GM19023 (cell line): ENCODE results near the gene VMAC.
"Not testable (repeated sequence)": the region's sequence is repeated elsewhere in the genome, so short reads cannot be mapped to it uniquely, and the experiment has no call there.

Experiments
- ATAC-seq: cut with Tn5 transposase; IDR thresholded peaks from one replicate; pipeline ENCODE4 v1.9.1; 2021; ENCODE audit warnings: mild to moderate bottlenecking, moderate library complexity; ENCODE audit not compliant: unreplicated experiment

The VMAC gene

DNA sequence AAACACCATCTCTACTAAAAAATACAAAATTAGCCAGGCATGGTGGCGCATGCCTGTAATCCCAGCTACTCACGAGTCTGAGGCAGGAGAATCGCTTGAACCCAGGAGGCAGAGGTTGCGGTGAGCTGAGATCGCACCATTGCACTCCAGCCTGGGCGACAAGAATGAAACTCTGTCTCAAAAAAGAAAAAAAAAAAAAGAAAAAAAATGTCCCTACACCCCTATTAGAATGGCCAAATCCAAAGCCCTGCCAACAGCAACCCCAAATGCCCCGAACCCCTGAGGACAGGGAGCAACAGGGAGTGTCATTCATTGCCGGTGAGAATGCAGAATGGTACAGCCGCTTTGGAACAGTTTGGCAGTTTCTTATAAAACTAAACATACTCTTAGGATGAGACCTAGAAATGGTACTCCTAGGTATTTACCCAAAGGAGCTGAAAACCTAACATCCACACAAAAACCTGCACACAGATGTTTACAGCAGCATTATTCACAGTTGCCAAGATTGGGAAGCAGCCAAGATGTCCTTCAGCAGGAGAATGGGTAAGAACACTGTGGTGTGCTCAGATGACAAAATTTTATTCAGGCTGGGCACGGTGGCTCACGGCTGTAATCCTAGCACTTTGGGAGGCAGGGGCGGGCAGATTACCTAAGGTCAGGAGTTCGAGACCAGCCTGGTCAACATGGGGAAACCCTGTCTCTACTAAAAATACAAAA, 21.4 kb upstream of the VMAC start:
- ATAC-seq = not testable (repeated sequence)

DNA sequence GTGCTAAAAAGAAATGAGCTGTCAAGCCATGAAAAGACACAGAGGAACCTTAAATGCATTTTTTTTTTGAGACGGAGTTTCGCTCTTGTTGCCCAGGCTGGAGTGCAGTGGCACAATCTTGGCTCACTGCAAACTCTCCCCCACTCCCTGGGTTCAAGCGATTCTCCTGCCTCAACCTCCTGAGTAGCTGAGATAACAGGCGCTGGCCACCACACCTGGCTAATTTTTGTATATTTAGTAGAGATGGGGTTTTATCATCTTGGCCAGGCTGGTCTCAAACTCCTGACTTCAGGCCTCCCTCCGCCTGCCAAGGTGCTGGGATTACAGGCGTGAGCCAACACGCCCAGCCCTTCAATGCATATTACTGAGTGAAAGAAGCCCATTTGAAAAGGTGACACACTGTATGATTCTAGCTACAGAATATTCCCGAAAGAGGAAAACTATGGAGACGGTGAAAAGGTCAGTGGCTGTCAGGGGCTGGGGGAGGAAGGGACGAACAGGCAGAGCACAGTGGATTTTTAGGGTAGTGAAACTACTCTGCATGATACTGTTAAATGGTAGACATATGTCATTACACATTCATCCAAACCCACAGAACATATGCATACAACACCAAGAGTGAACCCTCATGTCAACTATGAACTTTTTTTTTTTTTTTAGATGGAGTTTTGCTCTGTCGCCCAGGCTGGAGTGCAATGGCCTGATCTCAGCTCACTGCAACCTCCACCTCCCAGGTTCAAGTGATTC, 20.4 kb upstream of the VMAC start:
- not testable (repeated sequence) for ATAC-seq

DNA sequence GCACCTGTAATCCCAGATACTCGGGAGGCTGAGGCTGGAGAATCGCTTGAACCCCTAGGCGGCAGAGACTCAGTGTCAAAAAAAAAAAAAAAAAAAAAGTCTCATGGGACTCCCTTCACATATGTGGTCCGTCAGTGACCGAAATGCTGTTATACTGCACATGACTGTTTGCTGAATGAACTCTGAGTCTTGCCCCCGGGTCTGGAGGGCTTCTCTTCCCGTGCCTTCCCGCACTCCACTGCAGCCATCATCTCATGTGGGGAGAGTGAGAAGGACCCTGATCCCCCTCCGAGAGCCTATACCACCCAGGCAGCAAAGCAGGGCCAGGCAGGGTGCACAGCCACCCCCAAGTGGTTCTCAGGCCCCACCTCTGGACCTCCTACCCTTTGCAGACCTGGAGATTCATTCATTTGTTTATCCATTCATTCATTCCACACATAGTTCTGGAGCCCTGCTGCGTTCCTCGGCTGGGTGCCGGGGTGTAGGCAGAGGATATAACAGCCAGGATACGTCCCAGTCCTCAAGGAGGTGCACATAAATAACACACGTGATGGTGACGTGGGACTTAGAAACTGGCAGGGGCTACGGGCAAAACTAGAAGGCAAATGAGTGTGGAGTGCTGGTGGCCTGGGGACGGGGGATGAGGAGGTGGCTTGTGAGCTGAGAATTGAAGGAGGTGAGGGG, 15.2 kb upstream of the VMAC start:
- no peak for ATAC-seq

DNA sequence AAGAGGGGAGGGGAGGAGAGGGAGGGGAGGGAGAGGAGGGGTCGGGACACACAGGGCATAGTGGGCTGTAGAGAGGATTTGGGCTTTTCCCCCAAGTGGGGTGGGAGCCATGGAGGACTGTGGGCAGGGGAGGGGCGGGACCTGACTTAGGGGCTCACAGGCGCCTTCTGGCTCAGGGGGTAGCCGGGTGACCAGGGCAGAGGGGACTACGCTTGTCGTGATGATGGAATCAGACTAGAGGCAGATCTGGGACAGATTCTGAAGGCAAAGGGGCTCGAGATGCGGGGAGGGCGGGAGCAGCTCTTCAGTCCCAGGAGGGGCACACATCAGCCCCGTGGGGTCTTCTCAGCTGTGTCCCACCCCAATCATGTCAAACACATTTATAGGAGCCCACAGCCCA, 14.6 kb upstream of the VMAC start:
- ATAC-seq = no peak

DNA sequence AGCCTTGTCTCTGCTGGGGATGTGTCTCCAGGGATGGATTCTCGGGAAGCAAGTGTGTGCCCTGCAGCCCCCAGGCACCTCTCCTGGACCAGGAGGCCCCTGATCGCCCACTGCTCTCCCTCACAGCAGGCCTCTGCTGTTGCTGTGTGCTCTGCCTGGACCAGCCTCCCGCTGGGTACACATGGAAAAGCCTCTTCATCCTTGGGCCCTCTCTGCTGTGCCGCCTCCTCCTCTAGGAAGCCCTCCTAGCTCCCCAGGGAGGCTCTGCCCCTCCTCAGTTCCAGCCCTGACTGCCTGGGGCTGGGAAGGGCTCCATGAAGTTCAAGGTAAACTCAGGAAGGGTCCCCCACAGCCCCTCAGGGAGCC, 13.1 kb upstream of the VMAC start:
- no peak for ATAC-seq

DNA sequence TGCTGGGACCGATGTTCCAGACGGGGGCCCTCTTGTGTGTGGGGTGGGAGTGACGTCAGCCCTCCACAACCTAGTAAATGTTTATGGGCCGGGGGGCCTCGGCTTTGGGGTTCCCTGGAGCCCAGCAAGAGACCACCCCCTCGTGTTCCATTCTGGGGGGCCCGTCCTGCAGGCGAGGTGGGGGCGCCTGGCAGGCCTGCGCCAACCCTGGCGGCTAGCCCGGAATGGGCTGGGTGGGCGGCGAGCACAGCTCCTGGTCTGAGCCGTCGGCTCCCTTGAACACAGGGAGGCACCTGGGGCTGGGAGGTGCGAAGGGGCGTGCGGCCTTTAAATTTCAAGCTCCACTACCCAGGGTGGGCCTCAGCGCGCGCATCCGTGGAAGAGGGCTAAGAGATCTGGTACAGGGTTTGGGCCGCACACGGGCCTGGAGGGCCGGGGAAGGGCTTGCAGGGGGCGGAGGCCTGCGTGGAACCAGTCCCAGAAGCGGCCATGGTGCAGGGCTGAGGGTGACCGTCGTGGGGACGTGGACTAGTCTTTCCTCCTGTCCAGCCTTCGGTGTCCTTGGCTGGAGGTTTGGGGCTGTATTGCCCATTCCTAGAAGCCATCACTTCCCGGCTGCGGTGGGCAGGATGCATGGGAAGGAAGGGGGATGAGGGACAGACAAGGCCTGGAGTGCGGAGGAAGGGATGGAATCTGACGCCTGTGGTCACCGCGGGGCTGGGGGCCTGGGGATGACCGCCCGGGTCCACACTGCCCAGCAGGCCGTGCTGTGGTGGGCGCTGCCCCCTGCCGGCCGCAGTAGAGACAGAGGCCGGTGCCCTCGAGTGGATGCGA, 12.5 kb upstream of the VMAC start:
- ATAC-seq = no peak

DNA sequence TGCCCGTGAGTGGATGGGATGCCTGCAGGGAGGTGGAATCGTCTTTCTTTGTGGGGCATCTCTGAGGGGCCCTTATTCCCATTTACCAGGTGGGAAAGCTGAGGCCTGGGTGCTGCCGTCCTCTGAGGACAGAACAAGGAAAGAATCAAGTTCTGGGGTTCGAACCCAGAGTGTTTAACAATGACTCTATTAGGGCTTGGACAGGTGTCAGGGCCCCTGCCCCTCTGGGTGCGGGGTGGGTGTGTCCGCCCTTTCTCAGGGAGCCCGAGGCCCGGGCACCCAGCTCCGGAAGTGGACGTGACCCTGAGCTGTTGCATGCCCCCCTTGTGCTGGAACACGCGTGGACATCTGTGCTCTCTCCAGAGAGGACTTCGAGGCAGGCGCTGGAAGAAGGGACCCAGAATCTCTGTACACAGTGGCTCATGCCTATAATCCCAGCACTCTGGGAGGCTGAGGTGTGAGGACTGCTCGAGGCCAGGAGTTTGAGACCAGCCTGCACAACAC, 11.8 kb upstream of the VMAC start:
- ATAC-seq = no peak

DNA sequence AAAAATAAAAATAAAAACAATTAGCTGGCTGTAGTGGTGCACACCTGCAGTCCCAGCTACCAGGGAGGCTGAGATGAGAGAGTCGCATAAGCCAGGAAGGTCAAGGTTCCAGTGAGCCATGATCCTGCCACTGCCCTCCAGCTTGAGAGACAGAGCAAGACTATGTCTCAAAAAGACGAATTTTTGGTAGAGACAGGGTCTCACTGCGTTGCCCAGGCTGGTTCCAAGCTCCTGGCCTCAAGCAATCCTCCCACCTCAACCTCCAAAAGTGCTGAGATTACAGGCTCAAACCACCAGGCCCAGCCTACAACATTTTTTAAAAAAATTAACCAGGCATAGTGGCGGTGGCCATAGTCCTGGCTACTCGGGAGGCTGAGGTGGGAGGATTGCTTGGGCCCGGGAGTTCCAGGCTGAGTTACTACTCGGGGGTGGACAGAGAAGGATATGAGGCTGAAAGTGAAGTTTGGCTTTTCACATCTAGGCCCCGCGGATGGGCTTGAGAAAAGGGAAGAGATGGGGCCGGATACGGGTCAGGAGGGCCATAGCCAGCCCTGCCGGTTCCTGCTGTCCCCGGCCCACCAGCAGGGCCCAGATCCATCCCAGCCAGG, 11.3 kb upstream of the VMAC start:
- ATAC-seq = no peak

DNA sequence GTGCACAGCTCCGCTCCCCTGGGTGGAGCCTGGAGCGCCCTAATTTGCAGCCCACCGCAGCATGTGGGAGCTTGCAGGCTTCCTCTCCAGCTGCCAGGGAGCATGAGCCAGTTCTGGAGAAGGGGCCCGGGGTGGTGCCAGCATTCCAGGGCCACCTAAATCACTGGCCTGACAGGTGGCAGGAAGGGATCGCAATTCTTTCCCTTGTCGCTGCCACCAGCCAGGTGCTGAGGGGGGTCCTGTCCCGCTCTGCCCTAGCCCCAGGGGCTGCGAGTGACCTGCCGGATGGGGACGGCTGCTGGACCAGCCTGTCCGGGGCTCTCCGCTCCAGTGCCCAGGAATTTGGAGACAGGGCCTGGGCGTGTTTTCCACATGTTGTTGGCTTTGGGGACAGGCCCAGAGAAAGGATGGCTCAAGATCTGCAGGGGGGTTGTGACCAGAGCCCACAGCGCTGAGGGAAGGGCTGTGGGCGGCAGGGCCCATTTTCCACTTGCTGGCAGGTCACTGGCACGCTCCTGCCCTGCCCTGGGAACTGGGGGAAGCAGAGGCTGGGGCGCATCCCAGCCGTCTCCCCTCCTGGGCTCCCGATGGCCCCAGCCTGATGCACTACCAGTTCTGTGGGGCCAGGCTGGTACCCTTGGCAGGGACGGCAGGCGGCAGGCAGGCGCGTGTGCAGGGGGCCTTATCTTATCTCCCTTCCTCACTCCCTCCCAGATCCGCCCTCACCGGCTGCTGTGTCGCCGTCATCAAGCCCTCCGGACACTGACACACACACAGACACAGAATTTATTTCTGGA, 10.6 kb upstream of the VMAC start:
- no peak for ATAC-seq

DNA sequence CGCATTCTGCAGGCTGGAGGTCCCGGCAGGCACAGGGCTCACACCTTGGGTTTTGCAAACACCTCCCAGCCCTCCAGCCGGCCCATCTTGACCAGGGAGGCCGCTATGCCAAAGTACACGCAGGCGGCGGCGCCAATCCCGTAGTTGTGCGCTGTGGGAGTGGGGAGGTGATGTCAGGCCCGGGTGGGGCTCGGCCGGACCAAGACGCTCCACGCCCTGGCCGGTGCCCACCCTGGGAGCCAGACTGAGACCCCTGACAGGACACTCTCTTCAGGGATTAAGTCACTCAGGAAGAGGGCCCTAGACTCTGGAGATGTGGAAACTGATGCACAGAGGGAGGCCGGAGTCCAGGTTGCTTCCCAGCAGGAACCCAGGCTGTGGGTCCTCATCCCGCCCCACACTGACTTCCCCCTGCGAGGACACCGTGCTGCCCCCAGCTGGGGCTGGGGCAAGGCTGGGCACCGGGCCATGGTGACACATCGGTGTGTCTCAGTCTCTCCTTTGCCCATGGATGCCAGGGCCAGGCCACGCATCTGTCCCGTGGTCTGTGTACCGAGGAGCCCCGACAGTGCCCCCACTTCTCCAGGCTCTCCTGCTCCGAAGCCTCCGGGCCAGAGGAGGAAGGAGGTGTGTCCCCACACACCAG, 9.8 kb upstream of the VMAC start:
- no peak for ATAC-seq

DNA sequence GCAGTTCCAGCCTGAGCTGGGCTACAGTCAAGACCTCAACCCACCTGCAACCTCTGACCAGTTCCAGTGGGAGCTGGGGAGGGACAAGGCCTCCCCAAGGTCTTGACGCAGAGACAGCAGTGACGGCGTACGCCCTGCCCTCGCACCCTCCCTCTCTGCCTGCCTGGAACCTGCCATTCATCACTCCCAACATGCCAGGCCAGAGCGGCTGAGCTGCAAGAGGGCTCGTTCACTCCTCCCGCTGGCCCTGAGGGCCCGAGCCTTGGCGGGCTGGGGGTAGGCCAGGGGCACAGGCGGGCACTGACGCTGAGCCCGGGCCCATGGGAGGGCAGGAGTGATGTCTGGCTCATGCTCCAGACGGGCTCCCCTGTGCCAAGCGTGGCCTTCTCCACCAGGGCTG, 9.3 kb upstream of the VMAC start:
- no peak for ATAC-seq

DNA sequence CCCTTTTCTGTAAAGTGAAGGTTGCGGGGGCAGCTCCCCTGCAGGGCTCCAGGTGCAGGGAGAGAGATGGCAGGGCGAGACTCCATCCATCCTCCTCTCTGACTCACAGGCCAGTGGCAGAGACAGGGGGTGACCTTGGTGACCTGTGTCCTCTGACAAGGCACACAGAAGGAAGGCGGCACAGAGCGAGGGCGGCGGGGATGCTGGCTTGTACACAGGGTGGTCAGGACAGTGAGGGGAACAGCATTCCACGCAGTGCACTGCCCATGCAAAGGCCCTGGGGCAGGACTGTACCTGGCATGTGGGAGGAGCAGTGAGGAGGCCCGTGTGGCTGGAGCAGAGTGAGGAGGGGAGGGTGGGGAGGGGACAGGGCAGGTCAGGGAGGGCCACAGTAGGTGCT, 8.8 kb upstream of the VMAC start:
- ATAC-seq = no peak

DNA sequence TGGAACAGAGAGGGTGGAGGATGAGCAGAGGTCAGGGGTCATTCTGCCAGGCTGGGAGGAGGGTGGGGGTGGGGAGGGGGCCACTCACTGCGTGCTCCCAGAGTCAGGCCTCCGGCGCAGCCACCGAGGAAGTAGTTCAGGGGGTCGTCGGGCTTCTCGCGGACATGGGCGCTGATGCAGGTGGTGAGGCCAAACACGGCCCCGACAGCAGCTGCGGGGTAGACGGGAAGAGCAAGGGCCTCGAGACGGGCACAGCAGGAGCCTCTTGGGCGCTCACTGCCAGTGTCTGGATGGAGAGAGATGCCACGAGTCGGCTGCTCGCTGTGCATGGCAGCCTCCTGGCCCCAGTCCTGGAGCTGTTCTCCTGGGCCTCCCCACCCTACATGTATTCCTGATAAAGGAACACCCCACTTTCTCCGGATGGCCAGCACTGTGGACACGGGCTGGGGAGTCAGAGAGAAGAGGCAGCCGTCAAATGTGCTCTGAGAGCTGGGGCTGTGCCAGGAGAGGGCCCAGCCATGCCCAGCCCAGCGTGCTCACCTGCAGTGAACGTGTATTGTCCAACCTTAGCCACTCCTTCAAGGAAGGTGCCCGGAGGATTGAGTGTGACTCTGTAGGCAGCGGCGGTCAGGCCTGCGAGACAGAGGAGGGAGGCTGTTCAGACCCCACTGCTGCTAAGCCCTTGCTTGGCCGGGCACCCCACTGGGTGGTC, 8.2 kb upstream of the VMAC start:
- ATAC-seq = no peak

DNA sequence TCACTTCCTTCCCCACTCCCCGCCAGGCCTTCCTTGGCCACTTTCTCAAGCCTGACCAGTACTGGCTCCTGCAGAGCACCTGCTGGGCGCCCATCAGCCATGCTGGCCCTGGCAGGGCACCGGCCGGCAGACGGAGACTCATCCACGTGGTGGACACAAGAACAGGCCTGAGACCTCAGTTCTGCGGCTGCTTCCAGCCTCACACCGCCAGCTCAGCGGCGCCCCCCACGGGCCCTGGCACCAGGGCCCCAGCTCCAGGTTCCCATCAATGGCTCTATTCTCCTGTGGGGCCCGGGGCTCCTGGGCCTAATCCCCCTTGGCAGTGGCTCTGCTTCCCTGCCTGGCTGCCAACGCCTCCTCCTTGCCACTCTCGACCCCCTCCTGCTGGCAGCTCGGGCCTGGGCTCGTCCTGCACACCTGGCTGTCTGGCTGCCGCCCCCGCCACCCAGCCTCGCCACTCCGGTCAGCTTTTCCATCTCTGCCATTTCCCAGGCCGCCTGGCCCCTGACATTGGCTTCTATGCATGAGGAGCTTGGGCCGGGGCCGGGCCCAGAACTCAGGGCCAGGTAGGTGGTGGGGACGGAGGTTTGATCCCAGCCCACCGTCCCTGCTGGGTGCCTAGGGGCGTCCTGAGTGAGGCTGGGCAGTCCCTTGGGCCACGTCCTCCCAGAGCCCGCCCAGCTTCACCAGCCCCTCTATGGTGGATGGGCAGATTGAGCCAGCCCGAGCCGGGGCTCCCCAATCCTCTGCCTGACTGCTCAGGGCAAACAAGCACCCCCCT, 7.3 kb upstream of the VMAC start:
- ATAC-seq = no peak

DNA sequence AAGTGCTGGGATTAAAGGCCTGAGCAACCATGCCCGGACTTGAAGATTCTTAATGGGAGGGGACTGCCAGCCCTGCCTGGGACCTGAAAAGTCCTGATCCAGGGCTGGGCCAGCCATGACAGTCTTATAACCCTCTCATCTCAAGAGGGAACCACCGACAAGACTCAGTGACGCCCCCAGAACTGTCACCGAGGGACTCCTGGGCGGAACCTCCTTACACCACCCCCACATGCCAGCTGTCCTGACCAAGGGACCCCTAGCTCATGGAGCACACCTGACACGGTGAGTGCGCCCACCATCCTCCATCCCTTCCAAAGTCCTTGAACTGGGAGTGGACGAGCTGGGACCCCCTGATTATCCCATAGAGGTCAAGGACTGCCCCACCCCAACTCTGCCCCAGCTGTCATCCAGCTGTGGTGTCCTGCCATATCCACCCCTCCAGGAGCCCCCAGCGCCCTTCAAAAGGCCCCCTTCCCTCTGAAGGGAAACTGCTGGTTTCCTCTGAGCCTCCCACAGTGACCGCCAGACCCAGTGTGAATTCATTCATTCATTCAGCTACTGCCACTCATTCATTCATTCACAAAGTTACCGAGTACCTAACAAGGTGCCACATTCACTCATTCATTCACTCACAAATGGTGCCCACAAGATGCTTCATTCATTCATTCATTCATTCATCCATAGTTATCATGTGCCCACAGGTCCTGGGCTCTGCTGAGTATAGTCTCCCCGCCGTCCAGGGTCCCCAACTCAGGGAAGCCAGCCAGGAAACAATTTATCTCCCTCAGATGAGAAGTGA, 4.7 kb upstream of the VMAC start:
- ATAC-seq = no peak

DNA sequence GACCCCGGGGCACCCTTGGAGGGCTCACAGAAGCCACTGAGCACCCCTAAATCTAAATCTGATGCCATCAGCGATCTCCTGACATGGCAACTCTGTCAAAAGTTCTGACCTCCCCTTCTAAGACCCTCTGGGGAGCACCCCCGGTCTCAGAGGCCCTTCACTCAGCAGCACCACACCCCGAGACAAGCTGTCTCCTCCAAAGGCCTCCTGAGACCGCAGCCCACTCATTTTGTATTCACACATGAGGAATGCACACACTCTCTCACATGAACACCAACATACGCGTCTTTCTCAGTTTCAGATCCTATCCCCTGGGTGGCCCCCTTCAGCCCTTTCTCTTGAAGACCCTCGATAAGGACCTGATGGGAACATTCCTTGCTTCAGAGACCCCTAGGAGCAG, 3.7 kb upstream of the VMAC start:
- no peak for ATAC-seq

DNA sequence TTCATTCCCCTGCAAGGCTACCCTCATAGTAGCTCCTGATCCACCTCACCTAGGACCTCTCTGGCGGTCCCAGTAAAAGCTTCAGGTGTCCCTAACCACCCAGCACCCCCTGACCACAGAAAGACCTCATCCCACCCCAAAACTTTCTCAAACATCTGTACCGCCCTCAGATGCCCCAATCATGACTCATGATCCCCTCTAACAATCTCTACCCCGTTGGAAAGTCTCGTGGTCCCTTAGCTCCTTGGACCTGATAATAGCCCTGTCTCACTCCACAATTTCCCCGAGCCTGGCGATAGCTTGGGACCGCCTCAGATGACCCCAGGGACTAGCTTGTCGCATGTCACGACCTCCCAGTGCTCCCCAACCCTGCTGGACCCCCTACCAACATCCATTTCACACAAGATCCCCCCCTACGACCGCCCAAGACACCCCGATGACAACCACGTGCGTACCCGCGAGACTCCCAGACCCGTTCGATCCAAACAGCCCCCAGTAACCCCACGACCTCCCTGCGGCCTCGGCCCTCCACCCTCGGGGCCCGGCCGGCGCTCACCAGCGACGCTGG, 1.5 kb upstream of the VMAC start:
- no peak for ATAC-seq
